ENCODE results near the gene MZT2A. TPM values are rescaled to one million over a fixed set of nuclear protein-coding genes. Genes with fewer than 3 reads are reported as not detected.
"Not testable (repeated sequence)": the region's sequence is repeated elsewhere in the genome, so short reads cannot be mapped to it uniquely, and the experiment has no call there.

The MZT2A gene
- total RNA-seq, 1 donor from 2014 or later, result 79.3 TPM

DNA sequence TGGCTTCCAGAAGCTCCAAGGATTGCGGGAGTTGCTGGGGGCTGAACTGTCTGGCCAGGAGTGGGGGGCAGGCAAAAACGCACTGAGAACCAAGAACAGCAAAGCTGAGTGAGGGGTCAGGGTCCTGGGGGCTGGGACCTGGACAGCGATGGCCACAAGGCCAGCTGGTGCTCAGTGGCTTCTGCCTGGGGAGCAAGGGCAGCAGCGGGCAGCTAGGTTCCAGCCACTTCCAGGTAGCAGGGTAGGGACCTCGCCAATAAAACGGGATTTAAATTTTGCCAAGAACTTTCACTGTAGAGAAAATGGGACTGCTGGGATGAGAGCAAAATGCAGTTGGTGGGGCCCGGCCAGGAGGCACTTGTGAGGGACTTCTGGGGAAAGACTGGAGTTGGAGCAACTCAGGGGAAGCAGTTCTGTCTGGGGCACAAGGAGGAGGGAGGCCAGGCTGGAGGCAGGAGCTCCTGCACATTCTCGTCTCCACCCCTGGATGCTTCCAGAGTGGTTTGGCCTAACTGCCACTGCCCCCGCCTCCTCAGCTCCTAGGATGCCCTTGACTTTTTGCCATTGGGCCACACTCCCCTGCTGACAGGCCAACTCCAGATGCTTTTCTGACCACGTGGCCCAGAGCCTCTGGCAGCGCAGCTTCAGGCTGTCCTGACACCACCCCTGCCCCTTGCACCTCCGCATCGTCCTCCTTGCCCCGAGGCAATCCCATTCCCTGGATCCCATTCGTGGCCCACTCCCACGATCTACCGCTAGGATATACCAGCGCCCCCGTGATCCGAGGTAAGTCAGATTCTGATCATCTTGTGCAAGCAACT is 30.0 kb upstream of the MZT2A start:
- intact Hi-C loops (cut with DNase I), result no loop called here
- no peak for DNase-seq (ENCODE audit: low spot score)

- DNase-seq (ENCODE audit: low spot score); intact Hi-C loops (cut with DNase I): not testable (repeated sequence)
Observed at GRCh38 chr2:131521524-131521923, 29.3 kb upstream of the MZT2A start.

DNA sequence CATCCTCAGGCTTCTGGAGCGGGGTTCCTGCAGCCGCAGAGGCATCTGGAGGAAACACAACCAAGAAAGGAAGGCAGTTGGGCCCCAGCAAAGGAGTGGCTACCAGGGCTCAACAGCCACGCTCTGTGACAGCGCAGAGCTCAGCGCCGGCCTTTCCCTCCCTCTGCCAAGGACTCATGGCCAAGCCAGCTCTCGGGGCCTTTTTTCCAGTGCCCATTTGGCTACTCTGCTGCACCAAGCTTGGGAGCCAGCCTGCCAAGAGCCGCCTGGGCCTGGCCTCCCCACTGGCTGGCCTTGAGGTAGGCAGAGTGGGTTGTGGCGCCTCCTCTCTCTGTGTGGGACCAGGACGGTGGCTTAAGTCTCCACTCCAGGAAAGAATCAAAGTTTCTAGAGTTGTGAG is 28.3 kb upstream of the MZT2A start:
- no peak for DNase-seq (ENCODE audit: low spot score)
- intact Hi-C loops (cut with DNase I), result no loop called here

DNA sequence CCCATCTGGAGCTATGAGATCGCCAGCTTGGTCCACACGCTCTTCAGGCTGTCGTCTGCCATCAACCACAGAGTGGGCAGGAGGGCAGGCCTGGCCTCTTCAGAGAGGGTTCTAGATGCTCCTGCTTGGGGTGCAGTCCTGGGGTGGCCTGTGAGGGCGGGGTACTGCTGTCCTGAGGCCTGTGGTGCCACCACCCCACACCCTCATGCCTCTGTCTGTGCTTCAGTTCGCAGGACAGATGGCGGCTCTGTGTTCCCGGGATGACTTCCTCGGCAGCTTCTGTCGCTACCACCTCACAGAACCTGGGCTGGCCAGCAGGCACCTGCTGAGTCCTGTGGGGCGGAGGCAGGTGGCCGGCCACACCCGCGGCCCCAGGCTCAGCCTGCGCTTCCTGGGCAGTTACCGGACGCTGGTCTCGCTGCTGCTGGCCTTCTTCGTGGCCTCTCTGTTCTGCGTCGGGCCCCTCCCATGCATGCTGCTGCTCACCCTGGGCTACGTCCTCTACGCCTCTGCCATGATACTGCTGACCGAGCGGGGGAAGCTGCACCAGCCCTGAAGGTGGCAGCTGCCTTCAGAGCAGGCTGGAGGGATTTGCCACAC is 27.8 kb upstream of the MZT2A start:
- DNase-seq (ENCODE audit: low spot score); intact Hi-C loops (cut with DNase I): not testable (repeated sequence)

DNA sequence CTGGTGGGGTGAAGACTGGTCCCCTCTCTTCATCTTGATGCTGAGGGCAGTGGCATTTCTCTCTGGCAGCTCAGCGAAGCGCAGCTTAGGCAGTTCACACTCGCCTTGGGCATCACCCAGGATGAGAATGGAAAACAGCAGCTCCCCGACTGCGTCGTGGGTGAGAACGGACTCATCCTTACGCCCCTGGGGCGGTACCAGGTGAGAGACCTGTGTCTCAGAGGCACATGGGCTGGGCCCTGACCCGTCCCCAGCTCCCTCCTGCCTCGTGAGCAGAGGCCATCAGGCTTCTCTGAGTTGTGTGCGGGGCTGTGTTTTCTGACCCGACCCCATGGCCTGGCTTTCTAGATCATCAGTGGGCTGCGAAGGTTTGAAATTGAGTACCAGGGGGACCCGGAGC is 27.3 kb upstream of the MZT2A start:
- DNase-seq (ENCODE audit: low spot score), result no peak
- intact Hi-C loops (cut with DNase I), result no loop called here

- DNase-seq (ENCODE audit: low spot score); intact Hi-C loops (cut with DNase I): not testable (repeated sequence)
Observed at GRCh38 chr2:131518531-131518930, 26.3 kb upstream of the MZT2A start.

DNA sequence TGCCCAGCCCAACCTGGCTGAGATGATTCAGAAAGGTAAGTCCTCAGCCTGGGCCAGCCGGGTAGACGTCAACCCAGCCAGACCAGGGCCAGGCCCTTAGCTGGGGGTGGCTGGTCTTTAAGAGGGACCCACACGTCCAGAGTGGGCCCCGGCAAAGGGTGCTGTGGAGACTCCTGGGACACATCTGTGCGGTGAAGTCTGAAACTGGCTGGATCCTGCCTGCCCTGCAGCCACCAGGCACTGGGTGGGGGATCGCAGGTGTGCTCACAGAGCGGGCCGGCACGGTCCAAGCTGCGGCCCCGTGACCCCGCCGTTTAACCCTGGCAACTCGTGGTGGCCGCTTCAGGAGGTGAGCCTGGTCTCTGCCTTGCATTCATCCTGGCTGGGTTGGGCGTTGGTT is 25.7 kb upstream of the MZT2A start:
- DNase-seq (ENCODE audit: low spot score); intact Hi-C loops (cut with DNase I): not testable (repeated sequence)

DNA sequence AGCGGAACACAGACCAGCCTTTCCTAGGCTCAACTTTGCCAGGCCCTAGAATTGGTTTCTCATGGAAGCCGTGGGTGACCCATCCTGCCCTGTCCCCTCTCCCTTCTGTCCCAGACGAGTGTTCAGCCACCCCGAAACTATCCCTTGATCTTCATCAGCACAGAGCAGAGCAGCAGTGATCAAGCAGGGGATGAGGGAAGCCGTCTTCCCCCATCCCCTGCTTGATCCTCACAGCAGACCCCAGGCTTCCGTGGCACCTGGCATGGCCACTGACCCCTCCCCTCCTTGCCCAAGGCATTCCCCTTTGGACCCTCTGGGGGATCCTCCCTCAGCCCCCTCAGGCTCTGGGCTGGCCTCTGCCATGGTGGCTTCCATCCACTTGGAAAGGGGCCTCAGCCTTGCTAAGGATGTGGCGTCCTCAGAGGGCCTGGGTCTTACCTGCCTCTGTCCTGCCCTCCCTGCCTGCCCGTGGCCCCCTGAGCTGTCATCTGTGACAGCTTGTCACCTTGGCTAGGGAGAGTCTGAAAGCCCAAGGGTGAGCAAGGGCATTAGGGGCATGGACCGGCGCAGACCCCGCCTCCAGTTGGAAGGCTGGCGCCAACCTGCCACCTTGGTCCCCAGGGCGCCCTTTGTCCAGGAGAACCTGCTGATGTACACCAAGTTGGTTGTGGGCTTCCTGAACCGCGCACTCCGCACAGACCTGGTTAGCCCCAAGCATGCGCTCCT is 25.1 kb upstream of the MZT2A start:
- intact Hi-C loops (cut with DNase I), result no loop called here
- DNase-seq (ENCODE audit: low spot score), result no peak

- intact Hi-C loops (cut with DNase I), result not testable (repeated sequence)
Observed at GRCh38 chr2:131516621-131517020, 24.4 kb upstream of the MZT2A start.

GRCh38 chr2:131516011-131516410 is 23.8 kb upstream of the MZT2A start:
- no peak for DNase-seq (ENCODE audit: low spot score)
- intact Hi-C loops (cut with DNase I), result no loop called here

More at GRCh38 chr2:131516621-131517020, 24.4 kb upstream of the MZT2A start:
- DNase-seq (ENCODE audit: low spot score), result not testable (repeated sequence)

DNA sequence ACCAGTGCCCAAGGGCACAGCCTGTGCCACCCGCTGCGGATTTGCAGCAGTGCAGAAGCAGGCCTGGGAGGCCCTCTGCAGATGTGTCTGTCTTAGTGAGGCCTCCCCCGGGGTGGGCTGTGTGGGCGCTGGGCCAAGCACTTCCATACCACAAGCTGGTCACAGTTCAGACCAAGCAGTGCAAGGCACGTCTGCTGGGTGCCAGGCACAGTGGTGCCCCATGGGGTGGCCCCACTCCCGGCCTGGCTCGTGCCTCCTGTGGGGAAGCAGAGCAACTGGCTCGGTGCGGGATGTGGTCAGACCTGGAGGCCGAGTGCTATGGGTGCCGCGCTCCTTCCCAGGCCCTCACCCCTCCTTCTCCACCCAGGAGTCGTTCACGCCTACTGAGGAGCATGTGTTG is 23.0 kb upstream of the MZT2A start:
- intact Hi-C loops (cut with DNase I); DNase-seq (ENCODE audit: low spot score): not testable (repeated sequence)

DNA sequence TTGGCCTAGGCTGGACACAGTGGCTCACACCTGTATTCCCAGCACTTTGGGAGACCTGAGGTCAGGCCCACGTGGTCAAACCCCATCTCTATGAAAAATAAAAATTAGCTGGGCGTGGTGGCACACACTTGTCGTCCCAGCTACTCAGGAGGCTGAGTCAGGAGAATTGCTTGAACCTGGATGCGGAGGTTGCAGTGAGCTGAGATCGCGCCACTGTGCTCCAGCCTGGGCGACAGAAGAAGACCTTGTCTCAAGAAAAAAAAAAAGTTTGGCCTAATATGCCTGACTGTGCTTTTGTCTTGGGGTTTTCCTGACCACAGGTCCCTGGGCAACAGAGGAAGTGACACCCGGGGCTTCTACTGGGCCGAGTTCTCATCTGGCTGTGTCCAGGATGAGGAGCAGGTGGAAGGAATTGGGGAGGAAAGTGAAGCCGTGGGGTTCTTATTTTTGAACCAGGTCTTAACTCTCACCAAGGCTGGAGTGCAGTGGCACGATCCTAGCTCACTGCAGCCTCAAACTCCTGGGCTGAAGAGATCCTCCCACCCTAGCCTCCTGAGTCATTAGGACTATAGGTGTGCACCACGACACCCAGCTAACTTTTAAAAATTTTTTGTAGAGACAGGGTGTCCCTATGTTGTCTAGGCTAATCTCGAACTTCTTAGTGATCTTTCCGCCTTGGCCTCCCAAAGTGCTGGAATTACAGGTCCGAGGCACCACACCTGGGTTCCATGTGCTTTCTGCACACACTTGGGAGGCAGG is 22.4 kb upstream of the MZT2A start:
- DNase-seq (ENCODE audit: low spot score), result not testable (repeated sequence)
- intact Hi-C loops (cut with DNase I), result loop anchor here (5.0 kb wide), 1 partner anchor 102 kb away; no protein-coding TSS in a partner anchor

DNA sequence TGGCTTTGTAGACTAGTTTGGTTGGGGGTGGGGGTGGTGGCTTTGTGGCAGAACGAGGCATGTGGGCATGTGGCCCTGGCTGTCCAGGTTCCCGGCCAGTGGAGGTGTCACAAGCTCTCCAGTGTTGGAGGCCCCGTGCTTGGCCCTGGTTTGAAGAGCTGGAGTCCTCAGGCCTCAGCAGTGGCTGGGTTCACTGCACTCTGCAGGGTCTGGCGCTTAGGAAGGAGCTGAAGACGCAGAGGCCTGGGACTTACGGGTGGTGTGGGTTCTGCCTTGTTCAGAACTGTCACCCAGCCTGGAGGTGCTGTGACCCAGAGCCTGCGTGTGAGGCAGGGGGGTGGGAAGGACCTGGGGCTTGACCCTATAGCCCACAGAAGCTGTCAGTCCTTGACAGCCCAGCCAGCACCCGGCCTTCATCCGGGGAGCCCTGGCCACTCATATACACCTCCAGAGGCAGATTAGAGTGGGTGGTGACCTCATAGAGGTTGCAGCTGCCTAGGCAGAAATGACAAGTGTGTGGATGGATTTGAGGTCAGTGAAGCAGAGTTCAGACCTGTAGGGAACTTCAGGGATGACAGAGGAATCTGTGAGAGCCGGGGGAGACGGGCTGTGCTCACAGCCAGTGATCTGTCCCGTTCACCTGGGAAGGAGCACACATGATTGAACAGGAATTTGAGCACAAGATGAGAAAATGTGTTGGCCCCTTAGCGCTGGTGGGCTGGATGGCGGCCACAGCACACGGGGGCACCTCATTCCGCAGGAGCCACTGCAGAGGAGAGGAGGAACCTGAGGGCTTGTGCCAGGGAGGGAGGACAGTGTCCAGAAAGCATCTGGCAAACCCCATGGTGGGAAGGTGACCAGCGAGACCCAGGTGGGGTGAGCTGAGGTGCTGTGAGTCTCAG is 20.0 kb upstream of the MZT2A start:
- DNase-seq (ENCODE audit: low spot score), result not testable (repeated sequence)
- intact Hi-C loops (cut with DNase I), result loop anchor here (5.0 kb wide), 1 partner anchor 100 kb away; no protein-coding TSS in a partner anchor

GRCh38 chr2:131511291-131511968 is 19.2 kb upstream of the MZT2A start:
- DNase-seq (ENCODE audit: low spot score), result not testable (repeated sequence)
- intact Hi-C loops (cut with DNase I), result loop anchor here (5.0 kb wide), 1 partner anchor 99 kb away; no protein-coding TSS in a partner anchor

GRCh38 chr2:131509615-131510014 is 17.4 kb upstream of the MZT2A start:
- intact Hi-C loops (cut with DNase I), result loop anchor here (5.0 kb wide), 1 partner anchor 97 kb away; no protein-coding TSS in a partner anchor
- no peak for DNase-seq (ENCODE audit: low spot score)

GRCh38 chr2:131504082-131504750 is 12.0 kb upstream of the MZT2A start:
- intact Hi-C loops (cut with DNase I); DNase-seq (ENCODE audit: low spot score): not testable (repeated sequence)

DNA sequence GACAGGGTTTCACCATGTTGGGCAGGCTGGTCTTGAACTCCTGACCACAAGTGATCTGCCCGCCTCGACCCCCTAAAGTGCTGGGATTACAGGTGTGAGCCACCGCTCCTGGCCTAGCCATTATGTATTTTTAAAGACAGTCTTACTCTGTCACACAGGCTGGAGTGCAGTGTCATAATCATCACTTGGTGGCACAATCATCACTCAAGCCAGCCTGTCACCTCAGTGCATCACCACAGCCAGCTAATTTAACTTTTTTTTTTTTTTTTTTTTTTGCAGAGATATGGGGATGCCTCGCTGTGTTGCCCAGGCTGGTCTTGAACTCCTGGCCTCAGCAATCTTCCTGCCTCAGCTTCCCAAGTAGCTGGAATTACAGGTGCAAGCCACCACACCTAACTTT is 11.4 kb upstream of the MZT2A start:
- DNase-seq (ENCODE audit: low spot score); intact Hi-C loops (cut with DNase I): not testable (repeated sequence)

All from cardiac septum (tissue), 1 donor.